H1 (cell line): ENCODE results near the gene NMRAL1. TPM values are rescaled to one million over a fixed set of nuclear protein-coding genes. Genes with fewer than 3 reads are reported as not detected.

Experiments
- CTCF ChIA-PET: fragments of 300-600 bp; sonication (Branson Sonifier 250); formaldehyde crosslinking; loops from one replicate; lab custom pipeline; 2021; ENCODE audit not compliant: partially characterized antibody; lab: Charles Lee
- POLR2A ChIA-PET: fragments of 300-600 bp; sonication (Branson Sonifier 250); formaldehyde crosslinking; loops from one replicate; lab custom pipeline; 2021; ENCODE audit warnings: inconsistent platforms; ENCODE audit not compliant: partially characterized antibody; lab: Charles Lee
- DNase-seq, 2 experiments: peaks; one replicate each; pipeline versions ENCODE4 v3.0.0 to v3.0.0-alpha.2; 2010 to 2022; ENCODE audit warnings: low spot score in 2 of 2, low read depth in 1 of 2, mixed read lengths in 1 of 2
- FAIRE-seq: peaks from 2 replicates; lab custom pipeline; 2011; peaks lifted over from hg19 to GRCh38; lab: Jason Lieb, UNC
- H2AFZ ChIP-seq: 2 replicates; pipeline ENCODE4 v1.8.1; 2012; ENCODE audit warnings: low read length, inconsistent platforms
- H2AK5ac ChIP-seq: 2 replicates; pipeline ENCODE4 v1.6.1; 2013; ENCODE audit warnings: low read depth, low read length
- H2BK120ac ChIP-seq: replicated peaks from 2 replicates; pipeline ENCODE3; 2013; ENCODE audit warnings: low read depth, low read length, inconsistent platforms
- H2BK12ac ChIP-seq: 2 replicates; pipeline ENCODE4 v1.6.1; 2013; ENCODE audit warnings: low read depth, low read length
- H2BK15ac ChIP-seq: 2 replicates; pipeline ENCODE4 v1.6.1; 2013; ENCODE audit warnings: low read length
- H2BK20ac ChIP-seq: 2 replicates; pipeline ENCODE4 v1.6.1; 2013; ENCODE audit warnings: low read length
- H2BK5ac ChIP-seq: 2 replicates; pipeline ENCODE4 v1.6.1; 2013; ENCODE audit warnings: low read depth, low read length
- H3K14ac ChIP-seq: 2 replicates; pipeline ENCODE4 v1.6.1; 2013; ENCODE audit warnings: inconsistent platforms; ENCODE audit not compliant: insufficient read length
- H3K18ac ChIP-seq: 2 replicates; pipeline ENCODE4 v1.6.1; 2013; ENCODE audit warnings: low read length; ENCODE audit errors: extremely low read depth
- H3K23ac ChIP-seq: 2 replicates; pipeline ENCODE4 v1.6.1; 2013; ENCODE audit warnings: inconsistent platforms; ENCODE audit not compliant: insufficient read length
- H3K23me2 ChIP-seq: 2 replicates; pipeline ENCODE4 v1.6.1; 2013; ENCODE audit warnings: low read depth, low read length
- H3K27ac ChIP-seq: 2 replicates; pipeline ENCODE4 v1.6.1; 2011; ENCODE audit warnings: low read depth, low read length, inconsistent platforms
- H3K27me3 ChIP-seq, 4 experiments: replicated peaks in 1 of 4; 1 replicate in 1 of 4; 2 replicates in 3 of 4; pipeline versions ENCODE4 v1.6.1 to v1.8.1; 2011 to 2013; ENCODE audit warnings: low read length in 3 of 4, mild to moderate bottlenecking in 3 of 4, inconsistent platforms in 2 of 4, mixed read lengths in 2 of 4, moderate library complexity in 1 of 4; ENCODE audit not compliant: control insufficient read depth in 3 of 4, insufficient read depth in 3 of 4; ENCODE audit errors: extremely low read depth in 1 of 4
- H3K36me3 ChIP-seq, 4 experiments: 2 replicates each; pipeline versions ENCODE4 v1.6.1 to v1.8.1; 2011 to 2013; ENCODE audit warnings: mild to moderate bottlenecking in 4 of 4, low read length in 3 of 4, moderate library complexity in 2 of 4, control low read depth in 1 of 4, inconsistent platforms in 1 of 4; ENCODE audit not compliant: insufficient read depth in 4 of 4, control insufficient read depth in 2 of 4
- H3K4ac ChIP-seq: replicated peaks from 2 replicates; pipeline ENCODE3; 2013; ENCODE audit warnings: low read length, low read depth, mixed read lengths, inconsistent platforms; ENCODE audit not compliant: insufficient read length
- H3K4me1 ChIP-seq, 4 experiments: replicated peaks in 1 of 4; 1 replicate in 1 of 4; 2 replicates in 3 of 4; pipeline versions ENCODE4 v1.6.1 to v1.8.1; 2011 to 2013; ENCODE audit warnings: low read length in 3 of 4, inconsistent platforms in 2 of 4, mixed read lengths in 1 of 4; ENCODE audit not compliant: insufficient read depth in 4 of 4, control insufficient read depth in 3 of 4
- H3K4me2 ChIP-seq, 2 experiments: 2 replicates each; pipeline versions ENCODE4 v1.6.1 to v1.8.1; 2011 to 2013; ENCODE audit warnings: low read depth in 2 of 2, low read length in 2 of 2, control low read depth in 1 of 2, inconsistent platforms in 1 of 2, mild to moderate bottlenecking in 1 of 2; ENCODE audit not compliant: insufficient read depth in 1 of 2
- H3K4me3 ChIP-seq, 4 experiments: fragments of 200-600, 300-600 bp in 1 of 4; sonication (generic), shearing (Covaris generic), sonication (Bioruptor Twin) in 1 of 4; 2 replicates each; pipeline versions ENCODE4 v1.5.1 to v1.8.1; 2011 to 2016; ENCODE audit warnings: low read length in 4 of 4, low read depth in 3 of 4, control low read depth in 2 of 4, inconsistent platforms in 2 of 4, mild to moderate bottlenecking in 2 of 4, mixed read lengths in 1 of 4, moderate library complexity in 1 of 4; ENCODE audit not compliant: insufficient read depth in 2 of 4; ENCODE audit errors: extremely low read depth in 1 of 4
- H3K56ac ChIP-seq: replicated peaks from 2 replicates; pipeline ENCODE3; 2013; ENCODE audit warnings: low read depth, mild to moderate bottlenecking, mixed read lengths, low read length, inconsistent platforms; ENCODE audit not compliant: insufficient read length
- H3K79me1 ChIP-seq: 2 replicates; pipeline ENCODE4 v1.6.1; 2013; ENCODE audit warnings: low read depth, low read length, control low read depth
- H3K79me2 ChIP-seq, 2 experiments: 2 replicates each; pipeline versions ENCODE4 v1.6.1 to v1.8.1; 2012 to 2013; ENCODE audit warnings: low read length in 2 of 2, mild to moderate bottlenecking in 2 of 2, inconsistent platforms in 1 of 2; ENCODE audit not compliant: insufficient read depth in 2 of 2, control insufficient read depth in 1 of 2
- H3K9ac ChIP-seq, 4 experiments: replicated peaks in 1 of 4; 1 replicate in 1 of 4; 2 replicates in 3 of 4; pipeline versions ENCODE4 v1.6.1 to v1.8.1; 2011 to 2013; ENCODE audit warnings: low read depth in 3 of 4, low read length in 3 of 4, control low read depth in 2 of 4, mild to moderate bottlenecking in 2 of 4, moderate library complexity in 2 of 4, inconsistent platforms in 1 of 4; ENCODE audit errors: extremely low read depth in 1 of 4
- H3K9me3 ChIP-seq, 2 experiments: 2 replicates each; pipeline versions ENCODE4 v1.6.1 to v1.8.1; 2012 to 2013; ENCODE audit warnings: mild to moderate bottlenecking in 2 of 2, moderate library complexity in 2 of 2, control low read depth in 1 of 2, inconsistent platforms in 1 of 2, low read depth in 1 of 2, low read length in 1 of 2, mixed read lengths in 1 of 2; ENCODE audit not compliant: insufficient read depth in 2 of 2
- H4K20me1 ChIP-seq, 2 experiments: replicated peaks in 1 of 2; 2 replicates each; pipeline versions ENCODE3 to v1.8.1; 2011 to 2013; ENCODE audit warnings: inconsistent platforms in 2 of 2, low read length in 2 of 2, mild to moderate bottlenecking in 1 of 2; ENCODE audit not compliant: insufficient read depth in 2 of 2, control insufficient read depth in 1 of 2
- H4K5ac ChIP-seq: 2 replicates; pipeline ENCODE4 v1.6.1; 2013; ENCODE audit warnings: low read length, low read depth, mixed read lengths, inconsistent platforms; ENCODE audit not compliant: insufficient read length
- H4K8ac ChIP-seq: 2 replicates; pipeline ENCODE4 v1.8.0; 2013; ENCODE audit warnings: mild to moderate bottlenecking, moderate library complexity, low read length, inconsistent platforms; ENCODE audit not compliant: insufficient read depth; ENCODE audit errors: extremely low read depth
- H4K91ac ChIP-seq: replicated peaks from 2 replicates; pipeline ENCODE3; 2013; ENCODE audit warnings: low read length, mixed read lengths, inconsistent platforms; ENCODE audit not compliant: insufficient read length
- EGR1 ChIP-seq: IDR thresholded peaks from 2 replicates; pipeline ENCODE4 v1.6.1; 2011; ENCODE audit warnings: low read depth, low read length, borderline replicate concordance
- JUND ChIP-seq: IDR thresholded peaks from 2 replicates; pipeline ENCODE4 v1.6.1; 2011; ENCODE audit warnings: mild to moderate bottlenecking, improper control_type of control experiment, low read length
- KDM4A ChIP-seq: IDR thresholded peaks from one replicate; pipeline ENCODE4 v1.7.1; 2012; ENCODE audit warnings: low read depth, mild to moderate bottlenecking, moderate library complexity, low read length, inconsistent platforms; ENCODE audit not compliant: severe bottlenecking
- KDM5A ChIP-seq: fragments of 200-600 bp; IDR thresholded peaks from 2 replicates; pipeline ENCODE4 v1.7.1; 2012; ENCODE audit warnings: mild to moderate bottlenecking, low read length, inconsistent platforms, mixed read lengths
- MAFK ChIP-seq: IDR thresholded peaks from 2 replicates; pipeline ENCODE4 v1.6.1; 2012; ENCODE audit warnings: low read depth, mild to moderate bottlenecking, improper control_type of control experiment, low read length
- POLR2AphosphoS5 ChIP-seq: IDR thresholded peaks from 2 replicates; pipeline ENCODE4 v1.6.1; 2011; ENCODE audit warnings: low read depth, low read length
- SAP30 ChIP-seq: fragments of 300-600 bp; sonication (generic); IDR thresholded peaks from 2 replicates; pipeline ENCODE4 v1.7.1; 2012; ENCODE audit warnings: low read length, moderate library complexity, mild to moderate bottlenecking, inconsistent platforms; ENCODE audit not compliant: insufficient read depth, insufficient replicate concordance
- SIRT6 ChIP-seq: IDR thresholded peaks from one replicate; pipeline ENCODE4 v1.7.1; 2012; ENCODE audit warnings: low read length, inconsistent platforms
- SRF ChIP-seq: IDR thresholded peaks from 2 replicates; pipeline ENCODE4 v1.6.1; 2011; ENCODE audit warnings: mild to moderate bottlenecking, low read depth, low read length, moderate library complexity
- TAF7 ChIP-seq: optimal IDR thresholded peaks from 2 replicates; pipeline ENCODE3; 2011; ENCODE audit warnings: low read depth, mild to moderate bottlenecking, inconsistent platforms, low read length, moderate library complexity, borderline replicate concordance
- YY1 ChIP-seq: IDR thresholded peaks from 2 replicates; pipeline ENCODE4 v1.6.1; 2011; ENCODE audit warnings: low read depth, mild to moderate bottlenecking, low read length
- WGBS, 2 experiments: shearing (Covaris generic) in 1 of 2; methylation state at CpG; one replicate each; pipeline versions ENCODE4 v1.1.6 to v1.1.7; 2013 to 2015; ENCODE audit warnings: low lambda C conversion rate in 2 of 2, mixed read lengths in 2 of 2, inconsistent platforms in 1 of 2, low coverage in 1 of 2, missing lambda C conversion rate in 1 of 2; ENCODE audit not compliant: insufficient replicate concordance in 2 of 2, insufficient coverage in 1 of 2, insufficient read length in 1 of 2; ENCODE audit errors: extremely low coverage in 1 of 2, missing lambda C conversion rate in 1 of 2; 5-methylcytosine and 5-hydroxymethylcytosine counted together
- polyA plus RNA-seq, 7 experiments: library from polyadenylated mRNA; depleted of rRNA in 3 of 7; stranded (reverse) in 5 of 7; unstranded in 2 of 7; fragments of >200 nt in 5 of 7; fragments of 200-250 nt in 2 of 7; gene quantifications; 1 replicate in 5 of 7; 2 replicates in 1 of 7; 4 replicates in 1 of 7; pipeline versions ENCODE4 v1.2.1 to v1.2.3, GENCODE V29; 2011 to 2013; ENCODE audit warnings: missing spikeins in 2 of 7, mixed read lengths in 2 of 7
- total RNA-seq: library from RNA; stranded (reverse); fragmentation: NEBNext Ultra II Directional; extraction: Animal tissue kit (Norgen Biotek cat#: 25700); gene quantifications from 2 replicates; pipeline ENCODE4 v1.2.1, GENCODE V29; 2021
- TF ChIP-seq, protein P1 (sequence below), 3 experiments: IDR thresholded peaks; 1 replicate in 2 of 3; 2 replicates in 1 of 3; pipeline versions ENCODE4 v1.5.1 to v1.6.1; 2011; ENCODE audit warnings: low read length in 3 of 3, mild to moderate bottlenecking in 3 of 3, inconsistent platforms in 2 of 3, low read depth in 1 of 3, moderate library complexity in 1 of 3; ENCODE audit not compliant: insufficient read depth in 1 of 3; ENCODE audit errors: control extremely low read depth in 1 of 3

The NMRAL1 gene
- total and polyA plus RNA-seq, 2 of the 8 experiments (the other 6 are each of a cell fraction or from before 2014, with no cell fraction given) = 66.8 to 143 TPM

DNA sequence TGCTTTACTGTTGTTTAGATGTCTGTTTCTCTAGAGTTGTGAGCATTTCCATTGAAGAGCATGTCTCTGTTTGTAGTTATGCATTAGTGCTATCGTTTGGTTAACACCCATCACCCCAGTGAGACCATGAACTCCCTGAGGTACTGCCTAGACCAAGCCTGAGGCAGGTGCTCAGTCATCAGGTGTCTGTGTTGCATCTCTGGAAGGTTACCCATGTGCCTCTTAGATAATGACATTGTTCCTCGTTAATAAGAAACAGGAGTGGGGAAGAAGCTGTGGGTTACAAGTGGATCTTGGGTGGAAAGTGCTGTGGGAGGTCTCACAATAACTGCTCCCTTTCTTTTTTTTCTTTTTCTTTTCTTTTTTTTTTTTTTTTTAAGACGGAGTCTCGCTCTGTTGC is 30.4 kb downstream of the NMRAL1 start:
- Histone ChIP-seq H3K56ac (no peak overlapping the region), H3K27ac (no peak overlapping the region), H3K23me2 (no peaks in the 10 kb centered on the region), H3K27me3 (no peaks in the 10 kb centered on the region), H2BK15ac (no peak overlapping the region), H3K79me1 (no peaks in the 10 kb centered on the region), H3K9me3 (no peaks in the 10 kb centered on the region), H4K8ac (no peak overlapping the region), H4K20me1 (peaks cover 2 to 16% of the 10 kb centered on the region in 2 experiments), H3K4me1 (no peaks in the 10 kb centered on the region), H3K9ac (no peak overlapping the region), H2BK5ac (no peak overlapping the region), H3K4me2 (no peak overlapping the region), H3K14ac (no peak overlapping the region), H2BK120ac (no peak overlapping the region), H2BK12ac (no peak overlapping the region), H4K5ac (no peak overlapping the region), H3K36me3 (peaks cover 33 to 79% (median 68%) of the 10 kb centered on the region in 4 experiments), H2AK5ac (no peak overlapping the region), H3K4ac (no peak overlapping the region), H2BK20ac (no peak overlapping the region), H3K79me2 (no peaks in the 10 kb centered on the region), H4K91ac (no peak overlapping the region), H3K18ac (no peak overlapping the region), H3K23ac (no peak overlapping the region), H2AFZ (no peak overlapping the region), H3K4me3 (no peak overlapping the region; a peak in 1 of 8 replicates)
- DNase-seq (no peak), FAIRE-seq (no peak)
- 86% methylated on average over 2 of the region's 4 CpGs; no CpG with 5 or more reads in 1 of the 2 experiments for WGBS, 2 experiments
- CTCF ChIA-PET = no interaction called here
- POLR2A ChIA-PET = interaction anchor here (0.6 to 21.6 kb wide), 4 partner anchors 11 to 279 kb away, joined by 3 to 257 read pairs (median 17); partner anchors contain the start of genes HMOX2 and NMRAL1
- TF ChIP-seq KDM5A = no peak
- no peak for TF ChIP-seq MAFK
- no peak for TF ChIP-seq TAF7
- TF ChIP-seq YY1 = no peak
- no peak for TF ChIP-seq EGR1
- no peak for TF ChIP-seq SIRT6
- TF ChIP-seq POLR2AphosphoS5 = no peak
- TF ChIP-seq KDM4A = no peak
- no peak for TF ChIP-seq SRF
- no peak for TF ChIP-seq SAP30
- TF ChIP-seq, protein P1, sequence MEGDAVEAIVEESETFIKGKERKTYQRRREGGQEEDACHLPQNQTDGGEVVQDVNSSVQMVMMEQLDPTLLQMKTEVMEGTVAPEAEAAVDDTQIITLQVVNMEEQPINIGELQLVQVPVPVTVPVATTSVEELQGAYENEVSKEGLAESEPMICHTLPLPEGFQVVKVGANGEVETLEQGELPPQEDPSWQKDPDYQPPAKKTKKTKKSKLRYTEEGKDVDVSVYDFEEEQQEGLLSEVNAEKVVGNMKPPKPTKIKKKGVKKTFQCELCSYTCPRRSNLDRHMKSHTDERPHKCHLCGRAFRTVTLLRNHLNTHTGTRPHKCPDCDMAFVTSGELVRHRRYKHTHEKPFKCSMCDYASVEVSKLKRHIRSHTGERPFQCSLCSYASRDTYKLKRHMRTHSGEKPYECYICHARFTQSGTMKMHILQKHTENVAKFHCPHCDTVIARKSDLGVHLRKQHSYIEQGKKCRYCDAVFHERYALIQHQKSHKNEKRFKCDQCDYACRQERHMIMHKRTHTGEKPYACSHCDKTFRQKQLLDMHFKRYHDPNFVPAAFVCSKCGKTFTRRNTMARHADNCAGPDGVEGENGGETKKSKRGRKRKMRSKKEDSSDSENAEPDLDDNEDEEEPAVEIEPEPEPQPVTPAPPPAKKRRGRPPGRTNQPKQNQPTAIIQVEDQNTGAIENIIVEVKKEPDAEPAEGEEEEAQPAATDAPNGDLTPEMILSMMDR (IDR thresholded peaks at IDR 0.05; ENCODE audit: control extremely low read depth in 1 of 3, insufficient read depth in 1 of 3, low read depth in 1 of 3, low read length in 3 of 3) = no peak
- no peak for TF ChIP-seq JUND
